ENCODE results near the gene PSMC2. TPM values are rescaled to one million over a fixed set of nuclear protein-coding genes. Genes with fewer than 3 reads are reported as not detected.

PSMC2 gene
- total RNA-seq, 1 experiment from 2014 or later, result 128 TPM

DNA sequence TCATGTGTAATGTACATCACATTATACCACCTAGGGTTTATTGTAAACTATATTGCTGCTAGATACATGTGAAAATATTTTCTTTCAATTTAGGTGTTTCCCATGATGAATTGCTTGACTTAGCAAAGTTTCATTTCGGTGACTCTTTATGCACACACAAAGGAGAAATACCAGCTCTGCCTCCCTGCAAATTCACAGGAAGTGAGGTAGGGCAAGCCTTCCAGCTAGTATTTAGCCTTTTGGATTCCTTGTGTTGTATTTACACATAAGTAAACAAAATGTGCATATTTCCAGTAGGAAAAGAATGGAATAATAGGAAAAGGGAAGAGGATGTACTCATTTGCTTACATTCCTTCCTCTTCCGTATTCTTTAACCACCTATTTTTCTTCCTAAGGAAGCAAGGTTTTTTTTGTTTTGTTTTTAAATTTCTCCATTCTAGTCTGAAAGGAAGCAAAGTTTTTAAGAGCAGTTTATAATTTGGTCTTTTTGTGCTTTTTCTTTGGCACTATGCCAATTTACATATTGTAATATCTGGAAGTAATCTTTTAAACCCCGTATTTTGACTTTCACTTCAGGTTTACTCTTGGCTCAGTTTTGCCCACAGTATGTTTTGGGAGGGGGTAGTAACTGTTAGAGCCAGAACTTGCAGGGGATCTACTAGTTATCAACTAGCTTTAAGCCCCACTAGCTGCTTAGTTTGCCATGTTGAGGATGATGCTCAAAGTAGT, 39.8 kb upstream of the PSMC2 start:
- no peak overlapping the region for H3K14ac ChIP-seq (ENCODE audit: insufficient read depth, low read length)
- H3K79me2 ChIP-seq (ENCODE audit: insufficient read depth, low read length), result no peaks in the 10 kb centered on the region
- no peak for DNase-seq
- H4K5ac ChIP-seq (ENCODE audit: insufficient read length, low read depth, low read length), result no peak overlapping the region
- H2AFZ ChIP-seq (ENCODE audit: low read length), result no peak overlapping the region
- H2BK12ac ChIP-seq (ENCODE audit: insufficient read length, low read depth, low read length), result no peak overlapping the region
- no peak overlapping the region for H3T11ph ChIP-seq (ENCODE audit: low read length)
- H2BK5ac ChIP-seq (ENCODE audit: insufficient read length, low read length), result no peak overlapping the region
- H3K27ac ChIP-seq (ENCODE audit: insufficient read length, low read depth, low read length), result no peak overlapping the region
- no peaks in the 10 kb centered on the region for H3K27me3 ChIP-seq (ENCODE audit: insufficient read depth, low read length)
- H2AK5ac ChIP-seq (ENCODE audit: insufficient read length, low read length), result no peak overlapping the region
- TF ChIP-seq, protein P1, sequence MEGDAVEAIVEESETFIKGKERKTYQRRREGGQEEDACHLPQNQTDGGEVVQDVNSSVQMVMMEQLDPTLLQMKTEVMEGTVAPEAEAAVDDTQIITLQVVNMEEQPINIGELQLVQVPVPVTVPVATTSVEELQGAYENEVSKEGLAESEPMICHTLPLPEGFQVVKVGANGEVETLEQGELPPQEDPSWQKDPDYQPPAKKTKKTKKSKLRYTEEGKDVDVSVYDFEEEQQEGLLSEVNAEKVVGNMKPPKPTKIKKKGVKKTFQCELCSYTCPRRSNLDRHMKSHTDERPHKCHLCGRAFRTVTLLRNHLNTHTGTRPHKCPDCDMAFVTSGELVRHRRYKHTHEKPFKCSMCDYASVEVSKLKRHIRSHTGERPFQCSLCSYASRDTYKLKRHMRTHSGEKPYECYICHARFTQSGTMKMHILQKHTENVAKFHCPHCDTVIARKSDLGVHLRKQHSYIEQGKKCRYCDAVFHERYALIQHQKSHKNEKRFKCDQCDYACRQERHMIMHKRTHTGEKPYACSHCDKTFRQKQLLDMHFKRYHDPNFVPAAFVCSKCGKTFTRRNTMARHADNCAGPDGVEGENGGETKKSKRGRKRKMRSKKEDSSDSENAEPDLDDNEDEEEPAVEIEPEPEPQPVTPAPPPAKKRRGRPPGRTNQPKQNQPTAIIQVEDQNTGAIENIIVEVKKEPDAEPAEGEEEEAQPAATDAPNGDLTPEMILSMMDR (conservative IDR thresholded peaks at IDR 0.05), result no peak
- no peaks in the 10 kb centered on the region for H3K9me3 ChIP-seq (ENCODE audit: control insufficient read depth, low read depth, low read length)
- H3K4me1 ChIP-seq (ENCODE audit: insufficient read depth, low read length), result no peaks in the 10 kb centered on the region
- peaks cover 3% of the 10 kb centered on the region for H3K79me1 ChIP-seq (ENCODE audit: insufficient read depth, low read depth, low read length, poor library complexity, severe bottlenecking)
- no peaks in the 10 kb centered on the region for H3K9me3 Mint-ChIP-seq
- no peak overlapping the region for H4K91ac ChIP-seq (ENCODE audit: insufficient read length, low read depth, low read length)
- H3K23ac ChIP-seq (ENCODE audit: insufficient read length, low read depth, low read length), result no peak overlapping the region
- H3K27me3 Mint-ChIP-seq (ENCODE audit: low read depth), result no peaks in the 10 kb centered on the region
- no peak overlapping the region for H3K4me2 ChIP-seq (ENCODE audit: insufficient read depth, insufficient read length, low read length)
- H2BK15ac ChIP-seq (ENCODE audit: low read depth, low read length), result no peak overlapping the region
- H3K56ac ChIP-seq (ENCODE audit: insufficient read length, low read depth, low read length), result no peak overlapping the region
- no peak overlapping the region for H3K4ac ChIP-seq (ENCODE audit: low read depth, low read length)
- H2BK120ac ChIP-seq (ENCODE audit: low read depth, low read length, poor library complexity, severe bottlenecking), result no peak overlapping the region
- H4K8ac ChIP-seq (replicated peaks; ENCODE audit: insufficient read length, low read depth, low read length), result no peak overlapping the region
- H3K27ac Mint-ChIP-seq, result no peak overlapping the region
- no peaks in the 10 kb centered on the region for H3K23me2 ChIP-seq (ENCODE audit: insufficient read length, low read depth, low read length, poor library complexity, severe bottlenecking)
- H2BK20ac ChIP-seq (ENCODE audit: low read depth, low read length, poor library complexity, severe bottlenecking), result no peak overlapping the region
- H3K4me1 Mint-ChIP-seq, result no peaks in the 10 kb centered on the region
- H3K18ac ChIP-seq (ENCODE audit: insufficient read length, low read depth, low read length), result no peak overlapping the region
- no CpG with 5 or more reads among the region's 3 CpGs for WGBS (ENCODE audit: extremely low coverage, insufficient read length, low lambda C conversion rate)
- peaks cover 29 to 90% (median 82%) of the 10 kb centered on the region in 3 experiments; a peak in 6 of 7 replicates for H3K36me3 Mint-ChIP-seq (ENCODE audit: insufficient read depth in 1 of 3, low read depth in 3 of 3)
- H3K4me3 Mint-ChIP-seq, result no peak overlapping the region
- H3K9ac ChIP-seq (ENCODE audit: extremely low read depth, insufficient read length, low read length), result no peak overlapping the region
- no peaks in the 10 kb centered on the region for H4K20me1 ChIP-seq (ENCODE audit: control insufficient read depth, insufficient read depth, insufficient read length)
